ENCODE data around the gene MYO3B.

Gene MYO3B

DNA sequence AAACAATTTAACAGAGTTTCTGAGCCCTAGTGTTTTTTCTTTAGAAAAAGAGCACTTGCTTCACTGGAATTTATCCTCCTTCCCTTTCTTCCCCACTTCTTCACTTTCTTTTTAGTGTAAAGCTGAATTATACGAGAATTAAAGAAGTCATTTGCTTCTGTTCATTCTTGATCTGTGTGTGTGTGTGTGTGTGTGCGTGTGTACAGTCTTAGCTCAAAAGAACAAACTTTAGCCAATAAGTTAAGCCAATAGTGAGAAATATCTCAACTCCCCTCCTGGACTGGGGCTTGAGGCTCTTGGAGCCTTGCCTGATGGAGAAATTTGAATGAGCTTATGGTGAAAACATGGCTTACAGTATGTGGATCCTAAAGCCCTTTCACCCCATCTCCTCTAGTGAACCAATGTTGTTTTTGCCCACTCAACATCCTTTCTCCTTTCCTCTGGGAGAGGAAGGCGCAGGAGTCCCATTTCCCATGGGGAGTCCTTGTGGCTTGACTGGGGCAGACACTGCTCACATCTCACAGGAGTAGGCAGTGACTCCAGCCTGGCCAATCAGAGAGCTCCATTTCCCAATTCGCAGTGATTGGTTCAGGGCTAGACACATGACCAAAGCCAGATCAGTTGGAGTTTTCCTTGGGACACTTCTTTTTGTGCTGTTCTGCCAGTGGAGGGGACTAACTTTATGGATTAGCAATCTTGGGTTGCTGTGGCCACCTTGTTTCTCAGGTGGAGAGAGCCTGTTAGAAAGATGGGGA, 16.3 kb upstream of the MYO3B start:
- no peak for DNase-seq (ENCODE audit: low spot score)

DNA sequence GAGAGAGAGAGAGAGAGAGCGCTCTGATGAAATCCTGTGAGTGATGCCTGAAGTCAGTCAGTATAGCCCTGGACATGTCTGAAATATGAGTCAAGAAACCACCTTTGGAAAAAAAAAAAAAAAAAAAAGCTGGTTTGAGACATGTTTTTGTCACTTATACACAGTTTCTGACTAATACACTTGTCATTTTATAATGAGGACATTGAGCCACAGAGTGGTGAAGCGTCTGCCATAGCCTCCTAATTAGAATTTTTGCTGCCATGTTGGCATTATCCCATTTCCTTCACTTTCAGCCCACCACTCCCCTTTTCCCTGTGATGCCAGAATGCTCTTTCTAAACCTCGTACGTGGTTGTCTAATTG, 15.7 kb upstream of the MYO3B start:
- no peak for DNase-seq (ENCODE audit: low spot score)

DNA sequence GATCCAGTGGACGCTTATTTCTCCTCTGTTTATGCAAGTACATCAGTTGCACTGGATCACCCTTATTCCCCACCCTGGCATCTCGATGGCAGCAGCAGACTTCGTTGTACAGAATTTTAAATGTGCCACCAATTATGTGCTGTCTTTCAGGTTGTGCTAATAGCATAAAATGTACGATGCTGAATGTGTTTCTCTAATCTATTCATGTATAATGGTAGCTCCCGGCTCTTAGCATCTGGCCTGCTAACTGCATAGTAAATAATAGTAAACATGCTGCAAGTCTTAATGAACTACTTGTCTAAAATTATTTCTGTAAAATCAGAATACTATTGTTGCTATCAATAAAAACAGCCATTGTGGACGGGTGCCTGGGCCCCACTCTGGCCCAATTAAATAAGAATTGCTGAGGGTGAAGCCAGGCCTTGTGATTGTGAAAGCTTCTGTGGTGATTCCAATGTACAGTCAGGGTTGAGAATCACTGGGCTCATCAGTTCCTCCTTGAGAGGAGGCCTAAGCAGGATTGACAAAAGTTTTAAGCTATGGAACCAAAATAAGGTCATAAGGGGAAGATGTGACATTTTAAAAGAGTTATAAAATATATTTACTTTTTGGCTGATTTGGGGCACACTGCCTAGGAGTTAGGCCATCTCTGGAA, 14.4 kb upstream of the MYO3B start:
- DNase-seq (ENCODE audit: low spot score), result no peak

DNA sequence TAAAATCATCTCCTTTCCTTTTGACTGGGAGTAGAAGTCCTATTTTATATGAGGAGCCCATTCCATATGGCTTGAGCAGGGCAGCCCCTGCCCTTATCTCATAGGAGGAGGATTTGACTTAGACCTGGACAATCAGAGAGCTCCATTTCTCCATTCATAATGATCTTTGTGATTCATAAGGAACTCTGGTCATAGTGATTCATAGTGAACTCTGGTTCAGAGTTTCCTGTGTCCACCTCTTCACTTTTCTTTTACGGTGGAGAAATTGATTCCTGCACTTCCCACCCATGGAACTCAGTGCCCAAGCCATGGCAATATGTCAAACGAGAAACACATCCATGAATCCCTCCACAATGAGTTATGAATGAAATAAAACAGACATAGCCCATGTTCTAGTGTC, 12.8 kb upstream of the MYO3B start:
- DNase-seq (ENCODE audit: low spot score), result no peak

DNA sequence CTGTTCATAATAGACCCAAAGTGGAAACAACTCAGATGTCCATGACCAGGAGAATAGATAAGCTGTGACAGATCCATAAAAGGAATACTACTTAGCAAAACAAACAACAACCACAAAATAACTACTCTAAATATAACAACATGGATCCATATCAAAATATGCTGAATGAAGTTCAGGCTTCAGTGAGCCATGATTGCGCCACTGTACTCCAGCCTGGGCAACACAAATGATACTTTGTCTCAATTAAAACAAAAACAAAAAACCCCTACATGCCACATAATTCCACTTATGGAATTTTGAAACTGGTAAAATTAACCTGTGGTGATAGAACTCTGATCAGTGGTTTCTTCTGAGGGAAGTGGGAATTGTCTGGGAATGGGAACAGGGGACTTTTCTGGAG, 11.2 kb upstream of the MYO3B start:
- no peak for DNase-seq (ENCODE audit: low spot score)

DNA sequence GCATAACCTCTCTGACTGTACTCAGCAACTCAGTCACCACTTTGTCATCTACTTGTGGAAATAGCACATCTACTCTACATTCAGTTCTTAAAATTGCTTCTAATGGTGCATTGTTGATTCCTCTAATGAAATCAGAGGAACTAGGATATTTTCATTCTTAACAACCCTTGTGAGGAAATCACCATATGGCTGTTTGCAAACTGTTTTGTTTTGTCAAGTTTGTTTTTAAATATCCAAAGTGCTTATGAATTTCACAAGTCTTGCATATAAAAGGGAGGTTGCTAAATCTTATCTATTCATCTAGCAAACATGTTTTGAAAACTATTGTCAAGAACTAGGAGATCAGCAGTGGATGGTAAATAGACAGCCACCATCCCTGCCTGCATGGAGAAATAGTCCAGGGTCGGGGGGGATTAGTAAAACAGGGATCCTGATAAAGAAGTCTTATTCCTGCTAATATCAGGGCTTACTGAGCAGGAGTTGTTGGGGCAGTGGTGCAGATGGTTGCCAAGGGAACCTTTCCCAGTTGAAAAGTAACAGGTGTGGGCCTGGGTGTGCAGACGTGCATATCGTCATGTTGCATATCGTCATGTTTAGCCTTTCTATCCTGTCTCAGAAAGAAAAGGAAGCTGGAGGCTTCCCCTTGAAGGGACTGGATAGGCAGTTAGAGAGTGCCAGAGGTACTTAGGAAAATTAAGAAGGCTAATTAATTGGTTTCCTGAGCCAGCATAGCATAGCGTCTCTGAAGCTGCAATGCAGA, 7.5 kb upstream of the MYO3B start:
- DNase-seq (ENCODE audit: low spot score), result no peak

DNA sequence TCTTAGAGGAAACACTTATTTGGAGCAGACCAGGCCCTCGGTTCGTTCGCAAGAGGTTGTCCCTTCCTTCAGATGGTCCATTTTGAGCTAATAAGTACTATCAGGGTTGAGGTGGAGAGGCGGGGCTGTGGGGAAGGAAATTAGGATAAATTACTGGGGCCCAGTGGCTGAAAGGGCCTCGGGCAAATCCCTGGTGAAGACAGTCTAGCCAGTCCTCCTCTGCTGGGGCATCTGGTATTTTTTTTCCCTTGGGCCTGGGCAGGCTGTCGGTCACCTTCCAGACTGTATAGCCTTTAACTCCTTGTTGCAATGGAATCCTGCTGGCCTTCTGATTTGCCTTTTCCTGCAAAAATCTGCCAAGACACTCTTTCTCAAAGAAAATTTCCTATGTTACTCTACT, 1.7 kb upstream of the MYO3B start:
- peak; percentile 52 for DNase-seq (ENCODE audit: low spot score)

DNA sequence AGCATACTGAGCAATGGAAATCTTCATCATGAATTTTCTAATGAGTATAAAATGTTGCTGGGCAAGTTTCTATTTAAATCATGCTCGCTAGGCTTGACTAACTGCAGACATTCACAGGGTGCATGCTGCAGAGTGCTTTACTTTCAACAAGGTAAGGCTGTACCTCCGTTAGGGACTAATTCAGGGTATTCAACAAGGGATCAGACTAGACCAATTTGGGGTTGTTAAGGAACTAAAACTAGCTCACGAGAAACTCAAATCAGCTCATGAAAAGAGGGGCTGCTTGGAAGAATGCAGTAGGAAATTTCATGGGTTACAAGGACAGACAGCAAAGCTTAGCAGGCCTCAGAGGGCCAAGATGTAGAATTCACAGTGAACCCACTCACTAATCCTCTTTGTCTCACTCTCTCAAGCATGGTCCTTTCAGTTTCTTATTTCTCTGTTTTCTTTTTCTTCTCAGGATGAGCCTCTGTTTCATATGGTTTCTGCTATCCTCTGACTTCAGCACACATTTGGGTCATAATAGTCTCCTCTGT, 2.2 kb downstream of the MYO3B start:
- DNase-seq (ENCODE audit: low spot score), result peak; percentile 63

DNA sequence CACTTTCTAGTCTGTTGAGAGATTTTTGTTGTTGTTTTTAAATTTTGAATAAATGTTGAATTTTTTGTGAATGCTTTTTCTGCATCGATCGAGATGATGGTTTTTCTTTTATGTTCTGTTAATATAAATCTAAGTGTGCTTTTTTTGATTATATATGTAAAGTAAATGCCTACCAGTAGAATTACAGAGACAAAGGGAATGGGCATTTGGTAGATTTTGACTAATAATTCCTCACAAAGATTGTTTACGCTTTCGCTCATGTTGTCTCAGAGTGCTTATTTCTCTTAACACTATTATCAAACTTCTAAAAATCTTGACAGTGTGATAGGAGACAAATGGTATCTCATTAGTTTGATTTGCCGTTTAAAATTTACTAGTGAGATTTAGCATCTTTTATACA, 3.7 kb downstream of the MYO3B start:
- DNase-seq (ENCODE audit: low spot score), result no peak

DNA sequence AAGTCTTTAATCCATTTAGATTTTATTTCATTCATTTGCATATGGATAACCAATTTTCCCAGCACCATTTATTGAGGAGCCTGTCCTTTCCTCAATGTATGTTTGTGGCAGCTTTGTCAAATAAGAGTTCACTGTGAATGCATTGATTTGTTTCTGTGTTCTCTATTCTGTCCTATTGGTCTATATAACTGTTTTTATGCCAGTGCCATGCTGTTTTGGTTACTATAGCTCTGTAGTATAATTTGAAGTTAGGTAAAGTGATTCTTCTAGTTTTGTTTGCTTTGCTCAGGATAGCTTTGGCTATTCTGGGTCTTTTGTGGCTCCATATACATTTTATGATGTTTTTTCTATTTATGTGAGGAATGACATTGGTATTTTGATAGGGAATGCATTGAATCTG, 7.4 kb downstream of the MYO3B start:
- DNase-seq (ENCODE audit: low spot score), result no peak

DNA sequence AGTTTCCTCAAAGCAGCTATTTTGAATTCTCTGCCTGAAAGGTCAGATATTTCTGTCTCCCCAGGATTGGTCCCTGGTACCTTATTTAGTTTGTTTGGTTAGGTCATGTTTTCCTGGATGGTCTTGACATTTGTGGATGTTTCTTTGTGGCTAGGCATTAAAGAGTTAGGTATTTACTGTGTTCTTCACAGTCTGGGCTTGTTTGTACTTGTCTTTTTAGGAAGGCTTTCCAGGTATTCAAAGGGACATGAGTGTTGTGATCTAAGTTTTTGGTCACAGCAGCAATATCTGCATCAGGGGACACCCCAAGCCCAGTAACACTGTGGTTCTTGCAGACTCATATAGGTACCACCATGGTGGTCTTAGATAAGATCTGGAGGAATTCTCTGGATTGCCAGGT, 11.8 kb downstream of the MYO3B start:
- DNase-seq (ENCODE audit: low spot score), result no peak

DNA sequence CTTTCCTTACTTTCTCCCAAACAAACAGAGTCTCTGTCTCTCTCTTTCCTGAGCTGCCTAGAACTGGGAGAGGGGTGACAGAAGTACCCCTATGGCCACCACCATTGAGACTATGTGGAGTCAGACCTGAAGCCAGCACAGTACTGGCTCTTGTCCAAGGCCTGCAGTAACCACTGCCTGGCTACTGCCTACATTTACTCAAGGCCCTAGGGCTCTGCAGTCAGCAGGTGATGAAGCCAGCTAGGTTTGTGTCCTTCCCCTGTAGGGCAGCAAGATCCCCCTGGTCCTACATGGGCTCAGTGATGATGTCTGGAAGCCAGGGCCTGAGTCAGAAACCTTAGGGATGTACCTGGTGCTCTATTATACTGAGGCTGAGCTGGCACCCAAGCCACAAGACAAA, 12.2 kb downstream of the MYO3B start:
- no peak for DNase-seq (ENCODE audit: low spot score)

DNA sequence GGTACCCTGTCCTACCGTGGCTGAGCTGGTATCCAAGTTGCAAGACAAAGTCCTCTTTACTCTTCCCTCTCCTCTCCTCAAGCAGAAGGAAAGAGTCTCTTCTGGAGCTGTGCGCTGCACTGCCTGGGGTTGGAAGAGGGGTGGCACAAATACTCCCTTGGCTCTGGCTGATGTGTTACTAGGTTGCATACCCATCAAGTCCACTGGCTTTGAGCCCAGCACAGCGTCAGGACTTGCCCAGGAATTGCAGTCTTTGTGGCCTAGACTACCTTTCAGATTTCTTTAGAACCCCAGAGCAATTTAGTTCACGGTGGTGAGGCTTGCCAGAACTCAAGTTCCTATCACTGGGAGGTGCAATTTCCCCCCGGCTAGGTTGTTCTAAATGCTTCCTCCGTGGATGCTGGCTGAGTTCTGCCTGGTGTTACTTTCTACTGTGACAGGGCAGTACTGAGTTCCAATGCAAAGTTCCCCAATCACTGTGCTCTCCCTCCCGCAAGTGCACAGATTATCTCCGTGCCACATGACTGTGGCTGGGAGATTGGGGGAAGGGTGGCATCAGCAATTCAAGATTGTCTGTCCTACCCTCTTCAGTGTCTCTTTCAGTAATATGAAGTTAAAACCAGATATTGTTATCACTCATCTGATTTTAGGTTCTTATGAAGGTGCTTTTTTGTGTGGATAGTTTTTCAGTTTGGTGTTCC, 13.4 kb downstream of the MYO3B start:
- DNase-seq (ENCODE audit: low spot score), result no peak

DNA sequence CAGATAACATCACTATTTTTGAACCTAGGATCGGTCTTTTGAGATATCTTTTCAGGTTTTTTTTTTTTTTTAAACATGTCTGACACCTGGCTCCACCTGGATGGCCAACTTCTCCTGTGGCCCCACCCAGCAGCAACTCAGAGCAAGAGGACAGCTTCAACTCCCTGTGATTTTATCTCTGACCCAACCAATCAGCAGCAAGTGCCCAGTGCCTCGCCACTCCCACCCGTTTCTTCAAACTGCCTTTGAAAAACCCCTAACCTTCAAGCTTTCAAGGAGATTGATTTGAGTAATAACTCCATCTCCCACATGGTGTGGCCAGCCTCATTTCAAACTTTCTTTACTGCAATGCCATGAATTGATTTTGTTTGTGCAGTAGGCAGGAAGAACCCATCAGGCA, 19.0 kb downstream of the MYO3B start:
- DNase-seq (ENCODE audit: low spot score), result no peak

DNA sequence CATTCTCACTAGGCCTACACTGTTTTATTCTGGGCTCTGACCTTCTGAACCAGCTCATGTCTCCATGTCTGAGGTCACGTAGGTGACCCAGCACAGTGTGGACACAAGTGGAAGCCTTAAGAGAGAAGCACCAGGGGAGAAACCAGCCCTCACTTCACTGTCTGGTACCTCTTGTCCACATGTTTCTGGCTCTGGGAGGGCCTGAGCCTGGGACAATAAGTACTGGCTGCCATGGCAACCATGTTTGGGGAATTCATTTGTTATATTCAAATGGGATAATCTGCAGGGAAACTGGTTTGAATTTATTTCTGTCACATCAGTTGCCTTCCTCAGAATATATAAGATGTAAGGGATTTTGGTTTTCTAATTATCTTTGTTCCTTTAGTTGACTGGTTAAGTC, 23.3 kb downstream of the MYO3B start:
- DNase-seq (ENCODE audit: low spot score), result no peak

DNA sequence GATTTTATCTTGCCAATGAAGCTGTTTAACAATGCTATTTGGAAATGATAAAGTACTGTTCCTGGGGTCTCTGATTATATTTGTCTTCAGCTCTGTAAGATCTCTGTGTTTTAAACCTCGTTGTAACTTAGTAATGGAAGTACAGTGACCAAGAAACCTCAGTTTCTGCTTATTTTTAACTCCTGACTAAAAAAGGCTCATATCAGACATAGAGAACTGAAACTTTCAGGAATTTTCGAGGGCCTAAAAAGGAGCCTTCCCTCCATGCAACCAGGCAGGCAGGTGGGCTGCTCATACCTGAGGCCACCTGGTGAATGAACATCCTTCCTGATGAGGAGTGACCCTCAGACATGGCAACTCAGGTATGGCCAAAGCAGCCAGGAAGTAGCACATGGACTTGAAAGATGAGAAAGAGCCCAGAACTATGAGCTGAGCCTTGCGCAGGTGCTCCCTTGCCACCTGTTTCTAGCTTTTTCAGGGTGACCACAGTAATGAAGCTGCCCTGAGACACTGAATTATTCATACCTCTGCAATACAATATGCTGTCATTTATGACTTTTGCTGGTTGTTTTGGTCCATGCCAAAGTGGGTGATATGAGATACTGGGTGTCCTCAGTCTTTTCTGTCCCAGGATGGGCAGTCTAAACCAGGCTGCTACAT, 23.9 kb downstream of the MYO3B start:
- DNase-seq (ENCODE audit: low spot score), result no peak

DNA sequence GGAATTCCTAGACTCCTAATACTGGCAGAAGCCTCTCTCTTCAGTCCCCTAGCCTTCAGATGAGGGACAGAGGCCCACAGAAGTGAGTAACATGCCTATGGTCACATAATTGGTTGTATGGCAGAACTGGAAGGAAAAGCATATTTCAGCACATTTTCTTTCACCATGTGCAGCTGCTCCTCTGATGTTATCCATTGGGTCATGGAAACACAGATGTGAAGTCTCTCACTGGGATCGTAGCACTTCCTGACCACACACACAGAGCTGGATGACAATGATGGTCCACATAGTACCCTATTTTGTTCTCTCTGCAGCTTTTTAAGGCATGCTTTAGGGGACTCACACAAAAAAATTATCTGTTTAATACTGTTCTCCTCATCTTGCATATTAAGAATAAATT, 24.5 kb downstream of the MYO3B start:
- DNase-seq (ENCODE audit: low spot score), result no peak

DNA sequence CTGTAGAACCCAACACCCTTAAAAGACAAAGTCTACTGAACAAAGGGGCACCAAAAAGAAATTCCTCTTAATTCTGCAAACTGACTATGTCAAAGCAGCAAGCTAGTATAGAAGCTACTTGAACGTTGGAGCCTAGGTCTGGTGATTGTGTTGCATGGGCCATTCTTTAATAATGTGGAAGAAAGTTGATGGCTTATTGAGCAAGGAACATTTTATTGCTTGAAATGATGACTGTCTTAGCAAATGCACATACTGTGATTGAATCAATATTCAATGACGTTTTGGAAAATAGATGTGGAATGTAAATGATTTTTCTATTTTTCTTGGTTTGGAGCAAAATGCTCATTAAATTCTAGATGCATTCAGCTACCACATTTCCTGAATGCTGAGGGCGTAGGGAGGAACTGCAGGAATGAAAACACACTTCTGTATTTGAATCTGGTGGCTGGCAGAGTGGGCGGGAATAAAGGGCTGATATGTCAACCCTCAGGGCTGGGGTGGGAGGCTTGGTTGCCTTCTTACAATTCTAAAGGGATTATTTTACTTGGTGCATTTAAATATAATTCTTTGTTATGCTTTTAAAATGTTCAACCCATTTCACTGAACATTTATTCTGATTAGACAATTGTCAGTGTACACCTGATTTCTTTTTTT, 26.5 kb downstream of the MYO3B start:
- DNase-seq (ENCODE audit: low spot score), result no peak

DNA sequence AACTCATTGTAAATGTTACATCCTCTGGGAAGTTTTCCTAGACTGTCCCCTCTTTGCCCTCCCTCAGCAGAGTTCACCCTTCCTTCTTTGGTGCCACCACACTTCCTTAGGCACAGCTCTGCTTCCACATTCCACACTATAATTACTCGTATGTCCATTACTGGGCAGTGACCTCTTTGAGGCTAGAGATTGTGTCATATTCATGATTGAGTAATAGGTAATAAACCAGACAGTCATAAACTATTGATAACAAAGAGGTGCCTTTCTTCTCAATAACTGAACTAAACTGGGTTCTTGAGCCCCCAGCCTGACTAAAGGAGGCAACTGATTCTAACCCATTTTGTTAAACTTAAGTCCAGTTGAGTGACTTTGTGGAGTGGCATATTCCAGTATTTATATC, 28.3 kb downstream of the MYO3B start:
- DNase-seq (ENCODE audit: low spot score), result no peak

DNA sequence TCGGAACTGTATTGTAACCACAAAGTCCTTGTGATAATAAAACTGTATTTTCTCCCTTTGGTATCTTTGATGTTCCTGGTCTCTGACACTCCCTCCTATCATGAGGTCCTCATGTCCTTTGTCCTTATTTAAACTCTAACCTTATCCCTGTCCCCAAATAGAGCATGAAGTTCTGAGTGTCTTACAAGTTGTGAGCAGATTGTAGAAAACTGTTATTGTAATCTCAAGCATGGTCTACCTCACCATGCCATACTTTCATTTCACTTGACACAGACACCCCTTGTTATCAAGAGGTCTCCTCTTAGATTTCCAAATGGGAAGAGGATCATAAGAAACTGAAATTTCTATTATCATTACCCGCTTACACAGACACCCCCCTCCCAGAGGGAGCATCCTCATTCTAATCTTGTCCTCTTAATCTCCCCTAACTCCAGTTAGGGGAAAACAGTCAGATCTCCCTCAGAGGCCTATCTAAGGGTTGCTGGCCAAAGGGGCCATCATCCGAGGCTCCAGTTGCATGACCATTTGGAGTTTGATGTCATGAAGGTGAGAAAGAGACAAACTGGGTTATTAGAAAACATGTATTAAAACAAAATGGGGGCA, 29.0 kb downstream of the MYO3B start:
- DNase-seq (ENCODE audit: low spot score), result no peak

DNA sequence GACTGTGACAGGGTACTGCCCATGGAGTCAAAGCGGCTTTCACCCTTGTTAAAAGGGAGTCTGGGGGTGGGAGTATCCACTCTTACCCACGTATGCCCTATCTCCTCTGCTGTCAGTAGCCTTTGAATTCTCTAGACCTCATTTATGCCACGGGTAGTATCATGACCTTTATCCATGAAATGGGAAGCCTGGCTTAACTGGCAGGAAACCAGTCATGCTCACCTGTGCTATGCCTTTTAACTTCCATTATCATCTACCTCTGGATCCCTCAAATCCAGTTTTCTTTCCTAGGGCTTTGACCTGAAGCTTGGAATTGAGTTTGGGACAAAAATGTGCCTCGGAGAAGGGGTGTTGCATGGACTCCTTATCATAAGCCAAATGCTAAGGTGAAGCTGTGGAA, 30.0 kb downstream of the MYO3B start:
- DNase-seq (ENCODE audit: low spot score), result no peak

All from cerebellar cortex (tissue), 1 donor.